GM12864 (cell line): ENCODE results near the gene KMT2C.

Experiments used
- DNase-seq: peaks from one replicate; pipeline ENCODE4 v3.0.0-alpha.2; 2011; ENCODE audit warnings: low read depth
- H3K4me3 ChIP-seq: 2 replicates; pipeline ENCODE4 v1.5.1; 2011; ENCODE audit warnings: mild to moderate bottlenecking, low read depth, low read length, control low read depth
- CTCF ChIP-seq: IDR thresholded peaks from 2 replicates; pipeline ENCODE4 v1.5.1; 2011; ENCODE audit warnings: low read depth, mild to moderate bottlenecking, moderate library complexity, low read length, control low read depth, inconsistent platforms; ENCODE audit errors: missing control alignments

KMT2C gene

GRCh38 chr7:152341914-152342236 lies 93.9 kb downstream of the KMT2C start:
- no peak overlapping the region for H3K4me3 ChIP-seq
- DNase-seq: no peak

DNA sequence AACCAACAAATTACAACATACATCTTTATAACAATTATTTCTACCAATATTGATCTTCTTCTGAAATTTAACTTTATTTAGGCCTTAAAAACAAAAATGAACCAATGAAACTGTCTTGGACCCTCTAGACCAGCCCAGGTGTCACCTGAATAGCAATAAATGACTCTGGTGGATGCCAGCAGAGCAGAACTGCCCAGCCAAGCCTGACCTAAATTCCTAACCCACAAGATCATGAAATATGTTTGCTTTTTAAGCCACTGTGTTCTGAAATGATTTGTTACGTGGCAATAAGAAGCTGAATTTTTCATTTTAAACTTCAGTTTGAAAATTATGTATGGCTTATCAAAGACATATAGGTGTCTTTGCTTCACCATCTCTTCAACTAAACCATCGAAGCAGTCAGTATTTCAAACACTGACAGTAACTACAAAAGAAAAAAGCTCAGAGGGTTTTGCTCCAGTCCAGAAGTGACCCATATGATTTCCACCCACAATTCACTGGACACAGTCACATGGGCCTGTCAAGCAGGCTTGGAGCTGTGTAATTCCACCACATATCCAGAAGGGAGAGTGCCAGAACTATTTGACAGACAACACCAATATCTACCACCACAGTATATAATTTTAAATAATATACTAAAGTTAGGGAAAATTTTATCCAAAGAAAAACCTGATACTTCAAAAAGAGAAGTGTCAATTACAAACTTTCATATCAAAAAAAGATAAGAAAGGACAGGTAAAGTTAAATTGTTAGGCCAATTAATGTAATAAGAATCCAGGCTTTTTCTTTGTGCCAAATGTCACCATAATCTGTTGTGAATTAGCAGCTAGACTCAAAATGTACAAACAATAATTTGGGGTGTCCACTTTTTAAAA lies 94.5 kb downstream of the KMT2C start:
- H3K4me3 ChIP-seq: no peak overlapping the region
- peak; percentile 37 for TF ChIP-seq CTCF
- DNase-seq: no peak

More at GRCh38 chr7:152341914-152342236, 93.9 kb downstream of the KMT2C start:
- no peak for TF ChIP-seq CTCF

DNA sequence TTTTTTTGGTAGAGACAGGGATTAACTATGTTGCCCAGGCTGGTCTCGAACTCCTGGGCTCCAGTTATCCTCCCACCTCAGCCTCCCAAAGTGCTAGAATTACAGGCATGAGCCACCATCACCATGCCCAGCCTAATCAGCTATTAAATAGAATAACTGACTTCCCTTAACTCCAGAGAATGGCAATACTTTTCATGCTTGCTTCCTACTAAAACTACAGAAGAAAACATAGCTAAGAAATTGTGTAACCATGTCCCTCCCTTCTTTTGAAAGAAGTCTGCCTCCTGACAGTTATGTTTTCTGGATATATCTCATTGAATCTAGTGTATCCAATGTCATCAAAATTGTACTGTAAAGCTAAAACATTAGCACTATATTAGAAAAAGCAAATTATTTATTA lies 95.6 kb downstream of the KMT2C start:
- no peak for DNase-seq
- H3K4me3 ChIP-seq: no peak overlapping the region

GRCh38 chr7:152338561-152338960 lies 97.2 kb downstream of the KMT2C start:
- DNase-seq: no peak
- no peak for TF ChIP-seq CTCF

More for the DNA sequence above, 95.6 kb downstream of the KMT2C start:
- no peak for TF ChIP-seq CTCF

DNA sequence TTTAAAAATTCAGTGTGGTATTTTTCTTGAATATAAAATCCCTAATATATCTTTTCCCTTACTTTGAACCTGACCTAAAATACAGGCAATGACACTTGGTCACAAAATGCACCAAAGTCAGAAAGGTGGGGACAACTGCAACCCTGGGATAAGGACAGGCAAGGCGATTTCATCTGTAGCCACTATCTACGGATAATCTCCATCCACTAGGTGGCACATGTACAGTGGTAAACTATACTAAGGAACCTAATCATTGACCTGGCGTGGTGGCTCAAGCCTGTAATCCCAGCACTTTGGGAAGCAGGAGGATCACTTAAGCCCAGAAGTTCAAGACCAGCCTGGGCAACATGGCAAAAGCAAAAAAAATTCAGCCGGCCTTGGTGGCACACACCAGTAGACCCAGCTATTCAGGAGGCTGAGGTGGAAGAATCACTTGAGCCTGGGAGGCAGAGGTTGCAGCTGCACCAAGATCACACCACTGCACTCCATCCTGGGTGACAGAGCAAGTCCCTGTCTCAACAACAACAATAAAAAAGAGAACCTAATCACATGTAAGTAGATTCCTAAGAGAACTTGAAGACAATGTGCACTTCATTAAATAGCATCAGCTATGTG lies 98.9 kb downstream of the KMT2C start:
- DNase-seq: no peak
- no peak overlapping the region for H3K4me3 ChIP-seq
- TF ChIP-seq CTCF: peak; percentile 68

More at GRCh38 chr7:152338561-152338960, 97.2 kb downstream of the KMT2C start:
- H3K4me3 ChIP-seq: no peak overlapping the region

DNA sequence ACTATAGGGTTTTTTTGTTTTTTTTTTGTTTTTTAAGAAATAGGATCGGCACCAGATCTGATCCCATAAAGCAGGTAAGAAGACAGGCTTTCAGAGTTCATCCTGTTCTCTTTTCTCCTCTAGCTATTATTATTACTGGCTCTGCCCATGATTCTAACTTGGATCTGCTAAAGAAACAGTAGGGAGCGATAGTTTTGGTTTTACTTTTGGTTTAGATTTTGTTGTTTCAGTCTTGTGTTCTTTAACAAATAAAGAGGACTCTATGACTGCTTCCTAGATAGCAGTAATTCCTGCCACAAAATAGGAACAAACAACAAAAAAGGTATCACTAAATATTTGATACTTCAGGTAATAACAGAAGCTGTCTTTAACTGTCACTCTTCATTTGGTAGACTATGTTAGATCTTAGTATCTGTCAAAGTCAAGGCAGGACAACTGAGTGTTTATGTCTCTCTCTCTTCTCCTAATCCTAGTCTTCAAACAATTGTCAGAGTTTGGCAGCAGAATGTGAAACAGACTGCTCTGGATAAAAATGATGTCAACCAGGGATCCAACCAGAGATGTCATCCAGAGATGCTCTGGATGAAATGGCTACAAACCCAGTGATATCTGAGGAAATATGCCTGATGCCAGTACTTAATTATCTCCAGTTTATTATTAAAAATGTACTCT lies 99.8 kb downstream of the KMT2C start:
- DNase-seq: no peak
- H3K4me3 ChIP-seq: peak overlapping the region; percentile 3; the same call in 1 of the 2 replicates
- TF ChIP-seq CTCF: no peak
